Measurements from ENCODE around the gene ELK3.
"Not testable (repeated sequence)": the region's sequence is repeated elsewhere in the genome, so short reads cannot be mapped to it uniquely, and the experiment has no call there.

ELK3 gene

DNA sequence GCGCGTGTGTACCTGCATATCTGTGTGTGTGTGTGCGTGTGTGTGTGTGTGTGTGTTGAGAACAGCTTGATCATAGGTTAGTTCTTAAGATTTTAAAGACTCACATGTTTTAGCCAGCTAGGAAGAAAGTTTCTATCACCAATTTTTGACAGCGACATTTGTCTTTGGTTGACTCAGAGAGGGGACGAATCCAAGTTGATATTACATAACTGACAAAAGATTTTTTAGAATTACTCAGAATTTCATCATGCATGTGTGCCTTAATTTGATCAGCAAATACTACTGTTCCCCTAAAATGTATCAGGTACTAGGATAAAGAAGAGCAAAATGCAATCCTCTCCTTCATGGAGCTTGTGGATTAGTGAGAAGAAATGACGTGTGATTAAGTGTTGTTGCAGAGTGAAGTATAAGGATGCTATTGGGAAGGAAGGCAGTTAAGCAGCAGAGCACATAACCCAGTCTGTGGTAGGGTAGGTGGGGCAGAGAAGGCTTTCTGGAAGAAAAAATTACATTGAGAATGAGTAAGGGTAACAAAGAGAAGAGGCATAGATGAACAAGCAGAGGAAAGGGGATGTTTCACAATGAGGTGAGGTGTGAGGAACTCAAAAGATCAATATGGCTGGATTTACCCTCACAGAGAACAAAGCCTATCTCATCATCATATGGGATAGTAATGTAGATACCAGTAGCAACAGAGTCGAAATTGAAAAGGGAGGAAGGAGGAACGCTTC is 77.5 kb downstream of the ELK3 start:
- DNase-seq = no peak
- in situ Hi-C loops (cut with MboI; ENCODE audit: low pct_unique_long_range_greater_than_20kb, low sequenced_read_pairs) = no loop called here

DNA sequence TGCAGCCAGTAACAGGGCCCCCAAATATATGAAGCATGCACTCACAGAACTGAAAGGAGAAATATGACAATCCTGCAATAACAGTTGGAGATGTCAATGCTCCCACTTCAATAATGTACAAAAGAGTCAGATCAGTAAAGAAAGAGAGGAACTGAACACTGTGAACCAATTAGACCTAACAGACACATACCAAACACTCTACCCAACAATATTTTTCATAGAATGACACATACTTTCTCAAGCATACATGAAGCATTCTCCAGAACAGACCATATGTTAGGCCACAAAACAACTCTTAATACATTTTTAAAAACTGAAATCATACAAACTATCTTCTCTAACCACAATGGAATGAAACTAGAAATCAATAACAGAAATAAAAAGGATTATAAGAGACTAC is 80.2 kb downstream of the ELK3 start:
- in situ Hi-C loops (cut with MboI; ENCODE audit: low pct_unique_long_range_greater_than_20kb, low sequenced_read_pairs) = no loop called here
- DNase-seq = no peak

DNA sequence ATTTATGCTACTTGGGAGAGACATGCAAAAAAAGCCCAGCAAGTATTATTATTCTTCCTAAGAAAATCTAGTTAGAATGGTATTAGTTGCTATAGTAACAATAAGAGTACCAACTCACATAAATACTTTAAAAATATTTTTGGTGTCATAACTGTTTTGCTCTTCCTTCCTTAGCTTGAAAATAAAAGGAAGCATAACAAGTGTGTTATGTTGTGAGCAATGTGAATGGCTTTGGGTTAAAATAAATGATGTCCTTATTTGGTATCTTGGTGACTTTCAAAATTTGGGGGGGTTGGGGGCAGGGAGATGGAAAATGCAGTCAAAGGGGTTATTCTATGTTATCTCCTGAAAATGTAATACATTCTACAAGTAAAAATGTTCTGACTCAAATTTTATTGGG is 91.0 kb downstream of the ELK3 start:
- no peak for DNase-seq
- in situ Hi-C loops (cut with MboI; ENCODE audit: low pct_unique_long_range_greater_than_20kb, low sequenced_read_pairs) = no loop called here

DNA sequence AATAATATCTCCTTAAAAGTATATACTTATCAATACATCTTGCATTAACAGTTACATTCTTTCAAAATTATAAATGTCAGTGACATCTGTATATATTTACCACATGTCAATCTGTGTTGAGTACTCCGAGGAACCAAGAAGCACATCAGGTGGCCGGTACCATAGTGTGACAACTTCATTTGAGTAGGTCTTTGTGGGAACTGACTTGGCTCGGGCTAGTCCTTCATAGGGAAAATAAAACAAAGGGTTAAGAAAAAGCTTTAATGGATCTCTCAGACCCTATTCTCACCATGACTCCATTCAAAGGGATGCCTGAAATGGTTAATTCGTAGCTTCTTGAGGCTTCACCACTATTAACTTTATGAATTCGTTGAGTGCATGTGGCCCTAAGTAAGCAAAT is 94.9 kb downstream of the ELK3 start:
- no peak for DNase-seq
- in situ Hi-C loops (cut with MboI; ENCODE audit: low pct_unique_long_range_greater_than_20kb, low sequenced_read_pairs) = no loop called here

DNA sequence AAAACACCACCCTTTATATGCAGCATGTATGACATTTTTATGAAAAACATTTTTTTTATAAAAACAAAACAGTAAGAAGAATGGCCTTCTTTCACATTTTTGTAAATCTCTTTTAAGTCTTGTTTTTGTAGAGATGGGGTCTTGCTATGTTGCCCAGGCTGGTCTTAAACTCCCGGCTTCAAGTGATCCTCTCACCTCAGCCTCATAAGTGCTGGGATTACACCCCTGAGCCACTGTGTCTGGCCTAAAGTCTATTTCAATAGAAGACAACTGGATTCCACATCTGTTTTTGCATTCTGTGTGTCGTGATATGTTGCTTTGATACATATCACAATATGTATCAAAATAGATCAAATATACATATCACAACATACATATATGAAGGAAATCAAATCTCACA is 98.9 kb downstream of the ELK3 start:
- in situ Hi-C loops (cut with MboI; ENCODE audit: low pct_unique_long_range_greater_than_20kb, low sequenced_read_pairs) = no loop called here
- no peak for DNase-seq

DNA sequence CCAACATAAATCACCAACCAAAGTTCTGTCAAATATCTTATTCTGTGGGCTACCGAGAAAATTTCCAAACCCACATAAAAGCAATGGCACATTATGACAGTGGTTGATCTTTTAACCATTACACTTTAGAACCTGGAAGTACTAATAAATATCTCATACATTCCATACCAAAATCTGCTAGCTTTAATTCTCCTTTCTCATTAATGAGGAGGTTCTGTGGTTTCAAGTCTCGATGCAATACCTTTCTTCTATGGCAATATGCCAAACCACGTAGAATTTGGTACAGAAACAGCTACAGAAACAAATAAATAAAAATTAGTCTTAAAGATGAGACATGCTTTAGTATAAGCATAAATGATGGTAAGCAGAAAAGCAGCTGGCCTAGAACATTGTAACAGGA is 100.7 kb downstream of the ELK3 start:
- peak; percentile 12 for DNase-seq
- in situ Hi-C loops (cut with MboI; ENCODE audit: low pct_unique_long_range_greater_than_20kb, low sequenced_read_pairs) = no loop called here

DNA sequence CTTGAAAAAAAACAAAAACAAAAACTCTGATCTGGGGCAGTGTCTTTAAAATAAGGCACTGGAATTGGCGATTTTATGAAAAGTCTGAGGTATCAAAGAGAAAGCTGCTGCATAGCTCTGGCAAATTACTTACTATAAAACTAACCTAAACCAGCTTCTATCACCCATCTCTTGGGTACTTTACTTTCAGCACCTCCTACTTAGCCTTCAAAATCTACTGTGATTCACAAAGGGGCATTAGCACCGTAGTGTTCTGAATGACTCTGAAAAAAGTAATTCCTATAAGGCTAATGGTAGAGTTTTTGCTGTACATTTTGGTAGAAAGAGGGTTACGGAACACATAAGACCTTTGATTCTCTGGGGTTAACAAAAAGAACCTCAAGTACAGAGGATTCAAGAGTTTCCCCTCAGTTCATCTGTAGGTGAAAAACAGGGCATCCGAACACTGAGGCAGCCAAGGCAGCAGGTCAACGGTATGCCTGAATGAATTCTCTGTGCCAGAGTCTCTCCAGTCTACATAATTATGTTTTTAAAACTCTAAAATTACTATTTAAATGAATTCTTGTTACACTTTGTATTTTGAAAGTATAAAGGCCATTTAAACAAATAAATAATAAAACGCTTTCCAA is 101.5 kb downstream of the ELK3 start:
- in situ Hi-C loops (cut with MboI; ENCODE audit: low pct_unique_long_range_greater_than_20kb, low sequenced_read_pairs) = no loop called here

DNA sequence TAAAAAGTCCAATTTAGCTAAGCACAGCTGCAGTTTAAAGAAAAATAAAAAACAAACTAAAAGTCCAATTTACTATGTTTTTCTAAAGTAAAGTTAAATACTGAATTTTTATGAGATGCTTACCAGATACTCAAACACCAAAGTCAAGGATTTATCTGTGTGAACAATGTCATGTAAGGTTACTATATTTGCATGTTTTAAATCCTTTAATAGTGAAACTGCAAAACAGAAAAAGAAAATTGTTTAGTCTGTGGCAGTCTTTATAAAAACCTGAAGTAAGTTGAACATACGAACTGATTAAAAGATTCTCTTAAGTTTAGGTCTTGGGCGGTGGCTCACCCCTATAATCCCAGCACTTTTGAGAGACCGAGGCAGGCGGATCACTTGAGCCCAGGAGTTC is 103.3 kb downstream of the ELK3 start:
- in situ Hi-C loops (cut with MboI; ENCODE audit: low pct_unique_long_range_greater_than_20kb, low sequenced_read_pairs) = no loop called here
- no peak for DNase-seq

More for the DNA sequence above, 101.5 kb downstream of the ELK3 start:
- no peak for DNase-seq

DNA sequence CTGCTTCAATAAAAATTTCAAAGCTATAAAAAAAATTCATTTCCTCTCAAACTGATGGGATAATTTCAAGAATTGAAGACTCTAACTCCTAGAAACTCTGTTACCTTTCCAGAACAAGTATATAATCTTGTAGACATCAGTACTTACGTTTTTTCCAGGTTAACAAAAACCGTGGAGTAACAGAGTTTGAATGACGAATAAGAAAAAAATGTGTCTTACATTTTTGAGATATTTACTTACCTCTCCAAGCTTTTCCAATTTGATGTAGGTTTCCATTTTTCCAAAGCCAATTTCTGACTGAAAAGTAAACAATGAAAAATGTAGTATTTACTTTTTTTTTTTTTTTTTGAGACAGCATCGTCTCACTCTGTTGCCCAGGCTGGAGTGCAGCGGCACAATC is 105.9 kb downstream of the ELK3 start:
- DNase-seq = no peak
- in situ Hi-C loops (cut with MboI; ENCODE audit: low pct_unique_long_range_greater_than_20kb, low sequenced_read_pairs) = no loop called here

DNA sequence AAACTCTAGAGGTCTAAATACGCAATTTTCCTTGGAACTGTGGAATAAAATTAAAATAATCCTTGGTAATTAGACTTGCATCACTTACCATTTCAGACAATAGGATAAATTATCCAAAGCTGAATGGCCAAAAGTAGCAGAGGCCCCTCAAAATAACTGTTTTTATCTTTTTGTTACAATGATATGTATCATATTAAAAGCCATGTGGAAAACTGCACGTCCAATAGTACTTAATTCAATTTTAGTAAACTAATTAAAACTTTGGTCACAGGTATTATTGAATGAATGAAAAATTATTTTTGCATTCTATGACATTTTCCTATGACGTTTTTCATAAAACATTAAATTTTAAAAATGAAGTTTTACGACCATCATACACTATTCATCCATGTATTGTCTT is 107.6 kb downstream of the ELK3 start:
- in situ Hi-C loops (cut with MboI; ENCODE audit: low pct_unique_long_range_greater_than_20kb, low sequenced_read_pairs) = no loop called here
- no peak for DNase-seq

DNA sequence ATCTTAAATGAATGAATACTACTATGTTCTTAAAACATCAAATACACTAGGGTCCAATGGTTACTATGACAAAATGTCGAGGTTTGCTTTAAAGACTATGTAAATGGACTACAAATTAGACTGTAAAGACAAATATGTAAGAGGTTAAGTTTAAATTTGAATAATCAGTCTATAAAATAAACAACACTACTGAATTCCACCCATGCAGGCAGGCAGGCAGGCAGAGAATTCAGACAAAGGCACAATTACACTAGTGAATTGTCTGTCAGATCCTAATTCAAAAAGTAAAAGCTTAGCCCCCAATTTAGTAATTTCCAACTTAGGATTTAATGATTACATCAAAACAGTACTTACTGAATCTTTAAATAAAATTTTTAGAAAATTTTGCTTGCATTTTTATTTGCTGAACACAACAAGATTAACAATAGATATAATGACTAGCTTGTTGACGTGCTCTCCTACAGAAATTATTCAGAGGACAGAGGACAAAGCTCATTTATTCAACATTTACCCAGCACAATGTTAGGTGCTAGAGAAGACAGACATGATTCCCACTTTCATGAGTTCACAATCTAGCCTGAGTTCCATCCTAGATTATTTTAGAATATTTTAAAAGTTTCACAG is 108.6 kb downstream of the ELK3 start:
- in situ Hi-C loops (cut with MboI; ENCODE audit: low pct_unique_long_range_greater_than_20kb, low sequenced_read_pairs) = no loop called here
- no peak for DNase-seq

DNA sequence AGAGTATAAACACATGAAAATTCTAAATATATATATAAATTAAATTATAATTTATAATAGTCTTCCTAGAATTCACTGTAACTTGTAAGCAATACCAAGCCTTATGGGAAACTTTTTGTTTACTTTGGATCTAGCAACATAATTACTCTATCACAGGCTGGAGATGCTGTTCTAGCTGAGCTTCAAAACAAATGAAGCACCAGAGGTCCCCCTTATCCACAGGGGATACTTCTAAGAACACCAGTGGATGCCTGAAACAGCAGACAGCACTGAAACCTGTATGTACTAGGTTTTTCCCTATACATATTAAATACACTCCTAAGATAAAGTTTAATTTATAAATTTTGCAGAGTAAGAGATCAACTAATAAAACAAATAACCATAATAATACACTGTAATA is 109.5 kb downstream of the ELK3 start:
- in situ Hi-C loops (cut with MboI; ENCODE audit: low pct_unique_long_range_greater_than_20kb, low sequenced_read_pairs) = no loop called here
- DNase-seq = no peak

DNA sequence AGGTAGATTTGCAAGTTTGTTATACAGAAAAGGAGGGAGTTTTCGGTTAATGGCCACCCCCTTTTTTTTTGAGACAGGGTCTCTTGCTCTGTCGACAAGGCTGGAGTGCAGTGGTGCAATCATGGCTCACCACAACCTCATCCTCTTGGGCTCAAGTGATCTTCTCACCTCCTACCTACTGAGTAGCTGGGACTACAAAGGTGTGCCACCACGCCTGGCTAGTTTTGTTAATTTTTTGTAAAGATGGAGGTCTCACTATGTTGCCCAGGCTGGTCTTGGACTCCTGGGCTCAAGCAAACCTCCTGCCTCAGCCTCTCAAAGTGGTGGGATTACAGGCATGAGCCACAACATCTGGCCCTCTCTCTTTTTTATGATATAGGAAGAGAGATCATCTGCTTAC is 111.5 kb downstream of the ELK3 start:
- no peak for DNase-seq
- in situ Hi-C loops (cut with MboI; ENCODE audit: low pct_unique_long_range_greater_than_20kb, low sequenced_read_pairs) = no loop called here

DNA sequence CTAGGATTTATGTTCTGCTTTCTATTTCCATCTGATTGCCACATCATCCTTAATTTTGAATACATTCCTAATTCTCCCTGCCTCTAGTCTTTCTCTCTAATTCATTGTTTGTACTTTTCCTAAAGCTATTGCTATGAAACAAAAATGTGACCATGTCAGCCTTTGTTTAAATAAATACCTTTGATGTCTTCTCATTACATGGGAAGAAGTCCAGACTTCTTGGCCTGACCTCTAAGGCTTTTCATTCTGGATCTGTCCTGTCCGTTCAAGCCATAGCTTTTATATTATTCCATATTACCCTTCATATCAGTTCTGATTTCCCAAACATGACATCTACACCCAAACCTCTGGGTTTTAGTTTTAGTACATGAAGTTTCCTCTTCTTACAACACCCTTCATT is 114.7 kb downstream of the ELK3 start:
- in situ Hi-C loops (cut with MboI; ENCODE audit: low pct_unique_long_range_greater_than_20kb, low sequenced_read_pairs) = no loop called here
- DNase-seq = no peak

DNA sequence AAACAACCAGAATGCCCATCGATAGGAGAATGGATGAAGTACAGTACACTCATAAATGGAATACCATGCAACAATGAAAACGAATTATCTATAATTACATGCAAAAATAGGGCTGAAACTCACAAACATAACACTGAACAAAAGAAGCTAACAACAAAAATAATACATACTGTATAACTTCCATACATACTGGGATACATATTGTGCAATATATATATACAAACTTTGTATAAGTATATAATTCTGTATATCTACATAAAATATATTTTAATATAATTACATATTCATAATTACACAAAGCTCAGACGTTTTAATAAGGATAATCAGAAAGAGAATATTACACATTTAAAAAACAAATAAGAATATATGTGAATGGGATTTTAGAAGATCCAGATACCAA is 115.9 kb downstream of the ELK3 start:
- DNase-seq = no peak
- in situ Hi-C loops (cut with MboI; ENCODE audit: low pct_unique_long_range_greater_than_20kb, low sequenced_read_pairs) = no loop called here

DNA sequence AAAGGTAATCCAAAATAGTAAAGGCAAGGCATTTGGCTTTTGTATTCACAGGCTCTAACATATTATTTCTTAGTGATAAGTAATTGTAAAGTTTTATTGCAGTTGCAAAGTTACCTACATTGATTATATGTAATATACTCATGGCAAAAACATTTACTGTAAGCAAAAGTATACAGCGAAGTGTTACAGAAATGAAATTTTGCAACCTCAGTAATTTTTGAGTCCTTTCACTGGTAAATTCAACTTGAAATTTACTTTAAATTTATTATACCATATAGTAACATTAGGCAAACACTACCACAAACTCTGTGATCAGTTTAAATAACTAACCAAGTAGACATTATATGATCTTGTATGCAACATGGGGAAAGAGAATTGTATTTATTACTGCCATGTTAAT is 117.0 kb downstream of the ELK3 start:
- no peak for DNase-seq
- in situ Hi-C loops (cut with MboI; ENCODE audit: low pct_unique_long_range_greater_than_20kb, low sequenced_read_pairs) = no loop called here

DNA sequence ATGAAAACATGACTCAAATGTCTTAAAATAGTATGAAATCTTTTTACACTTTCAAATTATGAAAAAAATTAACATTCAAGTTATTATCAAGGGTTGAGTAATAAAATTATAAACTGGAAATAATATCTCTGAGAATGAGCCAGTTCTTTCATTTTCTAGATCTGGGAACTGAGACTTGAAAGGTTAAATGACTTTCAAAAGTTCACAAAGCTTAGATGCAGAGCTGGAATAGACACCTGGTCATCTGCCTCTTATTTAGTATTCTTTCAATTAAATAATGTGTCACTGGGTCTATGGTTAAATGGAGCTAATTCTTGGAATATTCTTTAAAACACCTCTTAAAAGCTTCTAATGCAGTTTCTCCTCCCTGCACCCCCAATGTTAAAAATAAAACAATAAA is 119.4 kb downstream of the ELK3 start:
- in situ Hi-C loops (cut with MboI; ENCODE audit: low pct_unique_long_range_greater_than_20kb, low sequenced_read_pairs) = no loop called here
- no peak for DNase-seq

DNA sequence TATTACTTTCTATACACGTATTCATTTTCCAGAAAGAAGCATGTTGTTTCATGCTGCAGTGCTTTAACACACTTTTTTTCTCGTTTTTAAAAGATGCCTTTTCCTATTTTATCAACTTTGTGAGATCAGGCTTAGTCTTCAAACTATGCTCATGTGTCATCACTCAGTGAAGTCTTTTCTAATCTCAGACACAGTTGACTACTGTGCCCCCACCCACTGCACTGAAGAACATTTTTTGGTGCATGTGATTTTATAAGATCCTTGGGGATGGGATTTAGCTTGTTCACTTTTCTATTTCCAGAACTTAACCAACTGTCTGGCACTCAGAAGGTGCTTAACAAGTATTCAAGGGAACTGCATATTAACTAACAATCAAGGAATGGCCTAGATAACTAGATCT is 120.5 kb downstream of the ELK3 start:
- no peak for DNase-seq
- in situ Hi-C loops (cut with MboI; ENCODE audit: low pct_unique_long_range_greater_than_20kb, low sequenced_read_pairs) = no loop called here

DNA sequence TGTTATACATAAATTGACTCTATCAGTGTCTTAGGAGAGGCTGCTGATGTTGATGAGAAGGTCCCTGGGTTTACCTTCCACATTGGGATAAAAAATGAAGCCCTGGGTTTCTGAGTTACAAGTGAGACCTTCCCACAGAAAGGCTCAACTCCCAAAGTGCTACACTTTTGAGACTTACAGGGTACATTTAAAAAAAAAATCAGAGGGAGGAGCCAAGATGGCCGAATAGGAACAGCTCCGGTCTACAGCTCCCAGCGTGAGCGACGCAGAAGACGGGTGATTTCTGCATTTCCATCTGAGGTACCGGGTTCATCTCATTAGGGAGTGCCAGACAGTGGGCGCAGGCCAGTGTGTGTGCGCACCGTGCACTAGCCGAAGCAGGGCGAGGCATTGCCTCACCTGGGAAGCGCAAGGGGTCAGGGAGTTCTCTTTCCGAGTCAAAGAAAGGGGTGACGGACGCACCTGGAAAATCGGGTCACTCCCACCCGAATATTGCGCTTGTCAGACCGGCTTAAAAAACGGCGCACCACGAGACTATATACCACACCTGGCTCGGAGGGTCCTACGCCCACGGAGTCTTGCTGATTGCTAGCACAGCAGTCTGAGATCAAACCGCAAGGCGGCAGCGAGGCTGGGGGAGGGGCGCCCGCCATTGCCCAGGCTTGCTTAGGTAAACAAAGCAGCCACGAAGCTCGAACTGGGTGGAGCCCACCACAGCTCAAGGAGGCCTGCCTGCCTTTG is 121.7 kb downstream of the ELK3 start:
- DNase-seq = peak; percentile 58

DNA sequence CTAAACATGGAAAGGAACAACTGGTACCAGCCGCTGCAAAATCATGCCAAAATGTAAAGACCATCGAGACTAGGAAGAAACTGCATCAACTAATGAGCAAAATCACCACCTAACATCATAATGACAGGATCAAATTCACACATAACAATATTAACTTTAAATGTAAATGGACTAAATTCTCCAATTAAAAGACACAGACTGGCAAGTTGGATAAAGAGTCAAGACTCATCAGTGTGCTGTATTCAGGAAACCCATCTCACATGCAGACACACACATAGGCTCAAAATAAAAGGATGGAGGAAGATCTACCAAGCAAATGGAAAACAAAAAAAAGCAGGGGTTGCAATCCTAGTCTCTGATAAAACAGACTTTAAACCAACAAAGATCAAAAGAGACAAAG is 123.6 kb downstream of the ELK3 start:
- in situ Hi-C loops (cut with MboI; ENCODE audit: low pct_unique_long_range_greater_than_20kb, low sequenced_read_pairs); DNase-seq: not testable (repeated sequence)

More for the DNA sequence above, 121.7 kb downstream of the ELK3 start:
- in situ Hi-C loops (cut with MboI; ENCODE audit: low pct_unique_long_range_greater_than_20kb, low sequenced_read_pairs) = not testable (repeated sequence)
